Peyer's patch (tissue), 4 donors: Measurements from ENCODE around the gene NTN4. TPM values are rescaled to one million over a fixed set of nuclear protein-coding genes. Genes with fewer than 3 reads are reported as not detected.

Source experiments
- DNase-seq, 3 donors: peaks; one replicate each; pipeline ENCODE4 v3.0.0-alpha.2; 2017 to 2019
- H3K27ac ChIP-seq, 4 donors: fragments of 200-600 bp; sonication (generic); one replicate each; pipeline ENCODE4 v1.5.1; 2016 to 2019
- H3K27me3 ChIP-seq, 2 donors: fragments of 200-600 bp; sonication (generic); one replicate each; pipeline ENCODE4 v1.5.1; 2019
- H3K36me3 ChIP-seq, 3 donors: fragments of 200-600 bp; sonication (generic); one replicate each; pipeline ENCODE4 v1.5.1; 2016 to 2019
- H3K4me1 ChIP-seq, 4 donors: fragments of 200-600 bp; sonication (generic); one replicate each; pipeline ENCODE4 v1.5.1; 2016 to 2019
- H3K4me3 ChIP-seq, 4 donors: fragments of 200-600 bp; sonication (generic); 1 replicate in 3 of 4; 2 replicates in 1 of 4; pipeline ENCODE4 v1.5.1; 2016 to 2019; ENCODE audit warnings: mild to moderate bottlenecking in 1 of 4
- H3K9me3 ChIP-seq, 4 donors: fragments of 200-600 bp; sonication (generic); one replicate each; pipeline ENCODE4 v1.5.1; 2016 to 2019; ENCODE audit warnings: mild to moderate bottlenecking in 1 of 4
- CTCF ChIP-seq, 6 experiments: fragments of 450-650 bp in 4 of 6; fragments of 200-600 bp in 2 of 6; sonication (generic) in 1 of 6; IDR thresholded peaks; one replicate each; pipeline ENCODE4 v1.5.1; 2017 to 2019; ENCODE audit warnings: antibody characterized with exemption in 6 of 6, mild to moderate bottlenecking in 3 of 6, moderate library complexity in 1 of 6
- POLR2A ChIP-seq, 2 donors: fragments of 450-650 bp; IDR thresholded peaks; one replicate each; pipeline ENCODE4 v1.5.1; 2017; ENCODE audit warnings: antibody characterized with exemption in 2 of 2, mild to moderate bottlenecking in 2 of 2, moderate library complexity in 2 of 2
- total RNA-seq, 4 donors: library from RNA; depleted of rRNA; stranded (reverse); fragments of >200 nt; gene quantifications; one replicate each; pipeline ENCODE4 v1.1.0, GENCODE V29; 2016

NTN4 gene
- total RNA-seq, 4 donors from 2014 or later = 12.3 to 20.6 (median 16.6) TPM

- no peak for DNase-seq
- no peak overlapping the region for H3K4me3 ChIP-seq
- no peak for TF ChIP-seq CTCF (IDR thresholded peaks at IDR 0.05)
- TF ChIP-seq POLR2A (IDR thresholded peaks at IDR 0.05) = no peak
- no peaks in the 10 kb centered on the region for H3K9me3 ChIP-seq
- H3K27ac ChIP-seq = no peak overlapping the region
- no peaks in the 10 kb centered on the region for H3K27me3 ChIP-seq
- no peaks in the 10 kb centered on the region for H3K4me1 ChIP-seq
- no peaks in the 10 kb centered on the region for H3K36me3 ChIP-seq
Observed at GRCh38 chr12:95653771-95654546, 136.6 kb downstream of the NTN4 start.

GRCh38 chr12:95651681-95652080, 138.9 kb downstream of the NTN4 start:
- no peaks in the 10 kb centered on the region for H3K4me1 ChIP-seq
- no peak overlapping the region for H3K27ac ChIP-seq
- TF ChIP-seq CTCF (IDR thresholded peaks at IDR 0.05) (no peak), POLR2A (IDR thresholded peaks at IDR 0.05) (no peak)
- H3K9me3 ChIP-seq = no peaks in the 10 kb centered on the region
- no peaks in the 10 kb centered on the region for H3K27me3 ChIP-seq
- no peak for DNase-seq
- H3K4me3 ChIP-seq = no peak overlapping the region
- no peaks in the 10 kb centered on the region for H3K36me3 ChIP-seq

GRCh38 chr12:95648990-95649791, 141.4 kb downstream of the NTN4 start:
- no peaks in the 10 kb centered on the region for H3K9me3 ChIP-seq
- no peak for DNase-seq
- no peak overlapping the region for H3K4me3 ChIP-seq
- no peaks in the 10 kb centered on the region for H3K4me1 ChIP-seq
- TF ChIP-seq POLR2A (IDR thresholded peaks at IDR 0.05) = no peak
- TF ChIP-seq CTCF (IDR thresholded peaks at IDR 0.05) = no peak
- H3K27me3 ChIP-seq = no peaks in the 10 kb centered on the region
- no peak overlapping the region for H3K27ac ChIP-seq
- no peaks in the 10 kb centered on the region for H3K36me3 ChIP-seq

GRCh38 chr12:95646781-95647190, 143.8 kb downstream of the NTN4 start:
- Histone ChIP-seq H3K4me3 (no peak overlapping the region), H3K36me3 (no peaks in the 10 kb centered on the region), H3K4me1 (peaks cover 0 to 13% (median 0%) of the 10 kb centered on the region in 4 donors), H3K9me3 (no peaks in the 10 kb centered on the region), H3K27ac (no peak overlapping the region), H3K27me3 (no peaks in the 10 kb centered on the region)
- TF ChIP-seq POLR2A (IDR thresholded peaks at IDR 0.05) (no peak), CTCF (IDR thresholded peaks at IDR 0.05) (no peak)
- no peak for DNase-seq

GRCh38 chr12:95643256-95643655, 147.3 kb downstream of the NTN4 start:
- Histone ChIP-seq H3K9me3 (no peaks in the 10 kb centered on the region), H3K36me3 (no peaks in the 10 kb centered on the region), H3K27ac (peak overlapping the region in 1 of 4 donors; percentile 13), H3K4me3 (no peak overlapping the region), H3K4me1 (peaks cover 0 to 13% (median 0%) of the 10 kb centered on the region in 4 donors), H3K27me3 (no peaks in the 10 kb centered on the region)
- peak in 2 of 3 donors; percentile 70 to 83 for DNase-seq
- TF ChIP-seq CTCF (IDR thresholded peaks at IDR 0.05) (no peak), POLR2A (IDR thresholded peaks at IDR 0.05) (no peak)
